GM12865 (cell line): ENCODE data around the gene ANO3.
"Not testable (repeated sequence)": the region's sequence is repeated elsewhere in the genome, so short reads cannot be mapped to it uniquely, and the experiment has no call there.

Experiments used
- DNase-seq: peaks from one replicate; pipeline ENCODE4 v3.0.0; 2010; ENCODE audit warnings: low read depth
- H3K4me3 ChIP-seq: 2 replicates; pipeline ENCODE4 v1.5.1; 2011; ENCODE audit warnings: mild to moderate bottlenecking, low read depth, low read length, control low read depth
- CTCF ChIP-seq: IDR thresholded peaks from 2 replicates; pipeline ENCODE4 v1.5.1; 2011; ENCODE audit warnings: low read length, control low read depth, low read depth, inconsistent platforms; ENCODE audit not compliant: insufficient read depth; ENCODE audit errors: missing control alignments

ANO3 gene

GRCh38 chr11:26331911-26332571, at the start of gene ANO3:
Gene ANO3 (plus strand): TSS chr11:26332130. CDS start chr11:26332276, 146 bp downstream.
- DNase-seq: peak; percentile 47
- no peak for TF ChIP-seq CTCF
- H3K4me3 ChIP-seq: no peak within 1 kb of the TSS

- TF ChIP-seq CTCF: no peak
- H3K4me3 ChIP-seq: no peak overlapping the region
Observed at GRCh38 chr11:26283852-26284408, 48.0 kb upstream of the ANO3 start.

GRCh38 chr11:26285608-26286007, 46.3 kb upstream of the ANO3 start:
- TF ChIP-seq CTCF: no peak
- DNase-seq: no peak

More at GRCh38 chr11:26283852-26284408, 48.0 kb upstream of the ANO3 start:
- DNase-seq: no peak

DNA sequence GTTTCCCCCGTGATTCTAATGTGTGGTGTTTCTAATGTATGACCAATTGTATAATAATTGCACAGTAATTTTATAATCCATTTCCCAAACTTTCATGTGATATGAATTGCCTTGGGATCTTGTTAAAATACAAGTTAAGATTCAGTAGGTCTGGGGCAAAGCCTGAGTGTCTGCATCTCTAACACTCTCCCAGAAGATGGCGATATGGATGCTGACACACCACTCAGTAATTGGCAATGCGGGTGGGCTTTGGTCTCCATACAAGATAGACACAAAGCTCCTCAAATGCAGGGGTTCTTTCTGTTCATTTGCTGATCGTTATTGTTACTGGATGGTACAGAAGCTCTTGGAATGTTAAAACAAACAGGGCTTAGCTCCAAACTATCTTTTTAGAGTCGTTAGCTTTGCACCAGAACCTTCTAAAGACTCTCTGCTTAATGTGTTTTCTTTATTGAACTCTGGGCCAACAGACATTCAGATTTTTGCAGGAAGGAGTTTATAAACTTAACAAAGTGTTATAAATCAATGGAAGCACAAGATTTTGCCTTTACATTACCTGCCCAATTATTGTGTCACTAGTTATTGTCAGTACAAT, 45.4 kb upstream of the ANO3 start:
- TF ChIP-seq CTCF: no peak
- no peak overlapping the region for H3K4me3 ChIP-seq
- peak; percentile 11 for DNase-seq

More at GRCh38 chr11:26285608-26286007, 46.3 kb upstream of the ANO3 start:
- H3K4me3 ChIP-seq: no peak overlapping the region

DNA sequence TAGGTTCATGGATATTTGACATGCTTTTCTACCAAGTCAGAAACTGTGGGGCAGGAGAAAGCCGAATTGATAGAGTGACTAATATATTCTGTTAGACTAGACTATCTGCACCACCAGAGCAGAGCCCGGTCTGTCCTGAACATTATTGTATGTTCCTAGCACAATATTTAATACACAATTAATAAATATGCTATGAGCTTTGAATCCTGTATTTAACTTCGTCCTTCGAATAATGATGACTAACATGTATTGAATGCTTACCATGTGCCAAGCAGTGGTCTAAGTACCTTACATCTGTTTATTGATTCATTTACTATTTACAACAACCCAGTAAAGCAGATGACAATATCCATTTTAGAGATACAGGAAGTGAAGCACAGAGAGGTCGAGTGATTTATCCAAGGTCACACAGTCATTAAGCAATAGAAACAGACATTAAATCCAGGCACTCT, 44.8 kb upstream of the ANO3 start:
- no peak for DNase-seq
- TF ChIP-seq CTCF: no peak
- no peak overlapping the region for H3K4me3 ChIP-seq

GRCh38 chr11:26297189-26297975, 34.5 kb upstream of the ANO3 start:
- H3K4me3 ChIP-seq: no peak overlapping the region
- DNase-seq: peak; percentile 64
- TF ChIP-seq CTCF: peak; percentile 60

- DNase-seq: peak; percentile 19
- H3K4me3 ChIP-seq: not testable (repeated sequence)
Observed at GRCh38 chr11:26316372-26316771, 15.6 kb upstream of the ANO3 start.
